Fibroblast of lung (primary cell): Measurements from ENCODE around the gene CHN2. TPM values are rescaled to one million over a fixed set of nuclear protein-coding genes. Genes with fewer than 3 reads are reported as not detected.

Source experiments
- DNase-seq, 2 donors: peaks; one replicate each; pipeline versions ENCODE4 v3.0.0 to v3.0.0-alpha.2; 2010; ENCODE audit warnings: low read depth in 2 of 2
- H2AFZ ChIP-seq: 2 replicates; pipeline ENCODE4 v1.5.1; 2012; ENCODE audit warnings: low read length, control low read depth, inconsistent platforms
- H3K27ac ChIP-seq: 2 replicates; pipeline ENCODE4 v1.5.1; 2011; ENCODE audit warnings: low read length, control low read depth; ENCODE audit not compliant: insufficient read depth
- H3K27me3 ChIP-seq: 2 replicates; pipeline ENCODE4 v1.5.1; 2011; ENCODE audit warnings: mild to moderate bottlenecking, low read length; ENCODE audit not compliant: control insufficient read depth, insufficient read depth
- H3K36me3 ChIP-seq: 2 replicates; pipeline ENCODE4 v1.5.1; 2011; ENCODE audit warnings: low read length; ENCODE audit not compliant: control insufficient read depth, insufficient read depth
- H3K4me1 ChIP-seq: 2 replicates; pipeline ENCODE4 v1.5.1; 2011; ENCODE audit warnings: low read length; ENCODE audit not compliant: control insufficient read depth, insufficient read depth; ENCODE audit errors: extremely low read depth
- H3K4me2 ChIP-seq: 2 replicates; pipeline ENCODE4 v1.5.1; 2011; ENCODE audit warnings: low read length, control low read depth; ENCODE audit not compliant: insufficient read depth; ENCODE audit errors: extremely low read depth
- H3K4me3 ChIP-seq, 4 experiments: fragments of 200-600 bp in 1 of 4; sonication (generic) in 1 of 4; replicated peaks in 1 of 4; 2 replicates each; pipeline ENCODE4 v1.5.1; 2011 to 2016; ENCODE audit warnings: low read length in 4 of 4, low read depth in 3 of 4, mild to moderate bottlenecking in 3 of 4, control low read depth in 2 of 4, inconsistent platforms in 1 of 4, mixed read lengths in 1 of 4; ENCODE audit not compliant: insufficient read depth in 1 of 4; ENCODE audit errors: control extremely low read depth in 1 of 4
- H3K79me2 ChIP-seq: 2 replicates; pipeline ENCODE4 v1.5.1; 2012; ENCODE audit warnings: mild to moderate bottlenecking, low read length, inconsistent platforms; ENCODE audit not compliant: control insufficient read depth, insufficient read depth
- H3K9ac ChIP-seq: 2 replicates; pipeline ENCODE4 v1.5.1; 2011; ENCODE audit warnings: mild to moderate bottlenecking, low read length, control low read depth; ENCODE audit not compliant: insufficient read depth
- H3K9me3 ChIP-seq: 2 replicates; pipeline ENCODE4 v1.5.1; 2012; ENCODE audit warnings: low read depth, low read length; ENCODE audit not compliant: control insufficient read depth, insufficient read depth
- H4K20me1 ChIP-seq: 2 replicates; pipeline ENCODE4 v1.5.1; 2011; ENCODE audit warnings: low read length; ENCODE audit not compliant: control insufficient read depth, insufficient read depth; ENCODE audit errors: extremely low read depth
- EZH2 ChIP-seq: IDR thresholded peaks from 2 replicates; pipeline ENCODE4 v1.5.1; 2012; ENCODE audit warnings: low read length, control low read depth, mild to moderate bottlenecking; ENCODE audit errors: missing control alignments
- polyA plus RNA-seq, 2 donors: library from polyadenylated mRNA; depleted of rRNA in 1 of 2; stranded (reverse) in 1 of 2; unstranded in 1 of 2; fragments of >200 nt; gene quantifications; 2 replicates each; pipeline ENCODE4 v1.2.1, GENCODE V29; 2011 to 2012; ENCODE audit warnings: missing spikeins in 1 of 2
- total RNA-seq: library from RNA; depleted of rRNA; stranded (reverse); fragments of >200 nt; gene quantifications from 2 replicates; pipeline ENCODE4 v1.2.1, GENCODE V29; 2014
- TF ChIP-seq, protein P1 (sequence below), 2 donors: IDR thresholded peaks in 1 of 2; conservative IDR thresholded peaks in 1 of 2; 1 replicate in 1 of 2; 2 replicates in 1 of 2; pipeline ENCODE4 v1.5.1; 2011 to 2012; ENCODE audit warnings: low read length in 2 of 2, control low read depth in 1 of 2, inconsistent platforms in 1 of 2, low read depth in 1 of 2, mild to moderate bottlenecking in 1 of 2

The CHN2 gene
- total and polyA plus RNA-seq, 2 donors (not counting 1 experiment from before 2014, with no cell fraction given): 0.33 to 0.53 TPM

DNA sequence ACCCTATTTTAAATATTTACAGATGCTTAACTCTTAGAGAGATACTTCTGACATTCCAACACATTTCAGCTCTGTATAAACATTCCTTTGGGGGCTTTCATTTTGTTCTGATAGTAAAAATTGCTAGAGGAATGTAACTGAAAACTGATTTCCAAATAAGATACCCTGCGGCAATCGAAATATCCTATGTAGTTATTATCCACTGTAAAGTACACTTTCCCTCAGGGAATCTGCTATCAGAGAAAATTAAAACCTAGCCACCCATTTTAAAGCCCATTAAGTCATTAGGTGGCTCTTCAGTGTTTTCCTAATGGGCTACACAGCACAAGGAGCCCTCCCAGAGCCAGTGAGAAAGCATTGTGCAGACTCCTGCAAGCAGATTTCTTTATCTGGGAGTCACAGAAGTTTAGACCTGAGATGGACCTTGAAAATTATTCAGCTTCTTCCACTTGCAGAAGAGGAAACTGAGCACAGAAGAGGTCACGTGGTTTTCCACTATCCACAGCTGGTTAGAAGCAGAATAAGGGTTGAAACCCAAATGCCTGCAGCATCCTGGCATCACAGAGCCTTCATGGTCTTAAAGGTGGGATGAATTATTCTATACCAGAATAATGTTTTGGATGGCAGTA lies 35.7 kb upstream of the CHN2 start:
- Histone ChIP-seq H3K4me3 (no peak overlapping the region), H3K9me3 (no peaks in the 10 kb centered on the region), H3K79me2 (no peaks in the 10 kb centered on the region), H3K36me3 (no peaks in the 10 kb centered on the region), H4K20me1 (no peaks in the 10 kb centered on the region), H3K4me1 (no peaks in the 10 kb centered on the region), H3K9ac (no peak overlapping the region), H2AFZ (no peak overlapping the region), H3K4me2 (no peak overlapping the region), H3K27me3 (no peaks in the 10 kb centered on the region), H3K27ac (no peak overlapping the region)
- no peak for TF ChIP-seq EZH2
- TF ChIP-seq, protein P1, sequence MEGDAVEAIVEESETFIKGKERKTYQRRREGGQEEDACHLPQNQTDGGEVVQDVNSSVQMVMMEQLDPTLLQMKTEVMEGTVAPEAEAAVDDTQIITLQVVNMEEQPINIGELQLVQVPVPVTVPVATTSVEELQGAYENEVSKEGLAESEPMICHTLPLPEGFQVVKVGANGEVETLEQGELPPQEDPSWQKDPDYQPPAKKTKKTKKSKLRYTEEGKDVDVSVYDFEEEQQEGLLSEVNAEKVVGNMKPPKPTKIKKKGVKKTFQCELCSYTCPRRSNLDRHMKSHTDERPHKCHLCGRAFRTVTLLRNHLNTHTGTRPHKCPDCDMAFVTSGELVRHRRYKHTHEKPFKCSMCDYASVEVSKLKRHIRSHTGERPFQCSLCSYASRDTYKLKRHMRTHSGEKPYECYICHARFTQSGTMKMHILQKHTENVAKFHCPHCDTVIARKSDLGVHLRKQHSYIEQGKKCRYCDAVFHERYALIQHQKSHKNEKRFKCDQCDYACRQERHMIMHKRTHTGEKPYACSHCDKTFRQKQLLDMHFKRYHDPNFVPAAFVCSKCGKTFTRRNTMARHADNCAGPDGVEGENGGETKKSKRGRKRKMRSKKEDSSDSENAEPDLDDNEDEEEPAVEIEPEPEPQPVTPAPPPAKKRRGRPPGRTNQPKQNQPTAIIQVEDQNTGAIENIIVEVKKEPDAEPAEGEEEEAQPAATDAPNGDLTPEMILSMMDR (conservative IDR thresholded peaks at IDR 0.05 in 1 of 2, IDR thresholded peaks at IDR 0.05 in 1 of 2; ENCODE audit: low read depth in 1 of 2, low read length in 2 of 2): no peak
- DNase-seq: no peak

DNA sequence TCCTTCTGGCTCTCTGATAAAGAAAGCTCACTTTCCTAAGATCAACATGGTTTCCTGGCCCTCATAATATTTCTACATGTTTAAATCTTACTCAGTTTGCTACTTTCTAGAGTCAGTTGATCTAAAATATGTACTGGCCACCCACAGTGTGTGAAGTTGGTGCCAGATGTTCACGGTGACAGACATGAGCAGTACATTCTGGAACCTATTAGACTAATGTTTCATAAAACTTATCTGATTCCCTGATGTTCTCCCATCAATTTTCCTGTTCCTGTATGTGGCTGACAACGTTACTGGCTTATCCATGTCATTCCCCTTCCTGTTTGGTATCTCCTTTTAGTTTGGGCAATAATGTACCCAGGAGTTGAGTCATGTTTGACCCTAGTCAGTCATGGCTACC lies 34.5 kb upstream of the CHN2 start:
- Histone ChIP-seq H3K9me3 (no peaks in the 10 kb centered on the region), H3K27ac (no peak overlapping the region), H3K4me2 (no peak overlapping the region), H3K4me1 (no peaks in the 10 kb centered on the region), H3K9ac (no peak overlapping the region), H3K36me3 (no peaks in the 10 kb centered on the region), H2AFZ (no peak overlapping the region), H3K4me3 (no peak overlapping the region), H3K27me3 (no peaks in the 10 kb centered on the region), H4K20me1 (no peaks in the 10 kb centered on the region), H3K79me2 (no peaks in the 10 kb centered on the region)
- TF ChIP-seq EZH2: no peak
- TF ChIP-seq, protein P1 (conservative IDR thresholded peaks at IDR 0.05 in 1 of 2, IDR thresholded peaks at IDR 0.05 in 1 of 2; ENCODE audit: low read depth in 1 of 2, low read length in 2 of 2): no peak
- DNase-seq: no peak

DNA sequence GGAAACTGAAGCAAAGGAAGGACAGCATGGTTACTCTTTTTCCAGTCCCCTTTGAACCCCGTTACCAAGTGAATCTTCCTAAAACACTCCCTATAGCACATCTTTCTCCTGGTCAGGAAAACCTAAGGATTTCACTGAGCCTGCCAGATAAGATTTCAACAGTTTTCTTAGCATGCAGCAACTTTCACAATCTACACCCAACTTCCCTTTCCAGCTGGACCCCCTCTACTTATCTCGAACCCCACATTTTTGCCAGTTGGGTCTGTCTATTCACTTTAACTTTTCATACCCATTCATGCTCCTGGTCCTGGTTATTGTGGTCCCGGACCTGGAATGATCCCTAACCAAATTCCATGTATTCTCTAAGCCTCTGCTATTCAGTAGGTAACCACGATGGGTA lies 33.3 kb upstream of the CHN2 start:
- Histone ChIP-seq H3K27ac (no peak overlapping the region), H3K4me2 (no peak overlapping the region), H3K9me3 (no peaks in the 10 kb centered on the region), H3K9ac (no peak overlapping the region), H3K4me3 (no peak overlapping the region), H2AFZ (no peak overlapping the region), H3K27me3 (no peaks in the 10 kb centered on the region), H3K79me2 (no peaks in the 10 kb centered on the region), H4K20me1 (no peaks in the 10 kb centered on the region), H3K4me1 (no peaks in the 10 kb centered on the region), H3K36me3 (no peaks in the 10 kb centered on the region)
- TF ChIP-seq, protein P1 (conservative IDR thresholded peaks at IDR 0.05 in 1 of 2, IDR thresholded peaks at IDR 0.05 in 1 of 2; ENCODE audit: low read depth in 1 of 2, low read length in 2 of 2): no peak
- TF ChIP-seq EZH2: no peak
- DNase-seq: no peak
